K562 (cell line): ENCODE measurements around the gene CLTC. TPM values are rescaled to one million over a fixed set of nuclear protein-coding genes. Genes with fewer than 3 reads are reported as not detected.

Experiments used
- BRD9 ChIP-seq: fragments of 450-650 bp; IDR thresholded peaks from 2 replicates; pipeline ENCODE4 v1.6.1; 2018; ENCODE audit warnings: low read depth; ENCODE audit not compliant: partially characterized antibody
- CBX2 ChIP-seq: fragments of 200-600 bp; sonication (generic); IDR thresholded peaks from one replicate; pipeline ENCODE4 v1.6.1; 2012; ENCODE audit warnings: mild to moderate bottlenecking, low read length, inconsistent platforms; ENCODE audit not compliant: insufficient read depth, poor library complexity, severe bottlenecking
- CHD1 ChIP-seq: fragments of 200-600 bp; sonication (generic); IDR thresholded peaks from one replicate; pipeline ENCODE4 v1.6.1; 2012; ENCODE audit warnings: mild to moderate bottlenecking, moderate library complexity, low read length, inconsistent platforms
- COPS2 ChIP-seq: fragments of 450-650 bp; conservative IDR thresholded peaks from 2 replicates; pipeline ENCODE4 v1.6.1; 2016; ENCODE audit warnings: mild to moderate bottlenecking, moderate library complexity
- DDX20 ChIP-seq: fragments of 450-650 bp; IDR thresholded peaks from 2 replicates; pipeline ENCODE4 v1.6.1; 2016; ENCODE audit warnings: missing genetic modification characterization, low read depth, mild to moderate bottlenecking, missing compliant biosample characterization, moderate library complexity
- FOXA3 ChIP-seq, 2 experiments: fragments of 450-650 bp in 1 of 2; sonication (generic) in 1 of 2; formaldehyde crosslinking; IDR thresholded peaks in 1 of 2; conservative IDR thresholded peaks in 1 of 2; 2 replicates each; pipeline versions ENCODE4 v1.4.0 to v1.8.0; 2020 to 2022; ENCODE audit warnings: mild to moderate bottlenecking in 2 of 2, missing genetic modification reagents in 1 of 2
- JUND ChIP-seq, 2 experiments: IDR thresholded peaks; 2 replicates in 1 of 2; 3 replicates in 1 of 2; pipeline ENCODE4 v1.6.1; 2011; ENCODE audit warnings: borderline replicate concordance in 2 of 2, low read depth in 2 of 2, low read length in 2 of 2, improper control_type of control experiment in 1 of 2, missing biosample characterization in 1 of 2, missing genetic modification characterization in 1 of 2, missing genetic modification reagents in 1 of 2
- LEF1 ChIP-seq: fragments of 450-650 bp; IDR thresholded peaks from 2 replicates; pipeline ENCODE4 v1.6.1; 2016; ENCODE audit warnings: mild to moderate bottlenecking
- MBD1 ChIP-seq: fragments of 250-450 bp; sonication (Bioruptor Pico); IDR thresholded peaks from 2 replicates; pipeline ENCODE4 v1.8.0; 2022; ENCODE audit warnings: inconsistent platforms
- MEF2D ChIP-seq: conservative IDR thresholded peaks from 2 replicates; pipeline ENCODE4 v1.6.1; 2016; ENCODE audit warnings: low read depth, missing genetic modification characterization, missing compliant biosample characterization
- MLLT1 ChIP-seq, 2 experiments: fragments of 450-650 bp; IDR thresholded peaks; 2 replicates each; pipeline ENCODE4 v1.6.1; 2016
- NR4A1 ChIP-seq, 2 experiments: fragments of 250-450 bp in 1 of 2; fragments of 450-650 bp in 1 of 2; sonication (Bioruptor Pico) in 1 of 2; IDR thresholded peaks; 2 replicates each; pipeline versions ENCODE4 v1.4.0 to v1.6.1; 2016 to 2020; ENCODE audit warnings: mild to moderate bottlenecking in 2 of 2, missing compliant biosample characterization in 1 of 2, missing genetic modification characterization in 1 of 2, moderate library complexity in 1 of 2
- RBM14 ChIP-seq: fragments of 200-400 bp; formaldehyde crosslinking; IDR thresholded peaks from 2 replicates; pipeline ENCODE4 v1.6.1; 2018; ENCODE audit warnings: low read depth, mild to moderate bottlenecking, low read length, moderate library complexity, borderline replicate concordance; ENCODE audit not compliant: insufficient read depth
- SMAD2 ChIP-seq: fragments of 150-350 bp; IDR thresholded peaks from 2 replicates; pipeline ENCODE4 v1.6.1; 2014; ENCODE audit warnings: low read depth, mild to moderate bottlenecking, low read length
- SRSF1 ChIP-seq: fragments of 200-400 bp; formaldehyde crosslinking; IDR thresholded peaks from 2 replicates; pipeline ENCODE4 v1.6.1; 2017; ENCODE audit warnings: mild to moderate bottlenecking, low read depth, low read length, moderate library complexity
- STAG1 ChIP-seq: sonication (generic); formaldehyde crosslinking; IDR thresholded peaks from 2 replicates; pipeline ENCODE4 v1.5.0; 2020; ENCODE audit warnings: missing genetic modification reagents, borderline replicate concordance
- TCF7 ChIP-seq: sonication (generic); IDR thresholded peaks from 2 replicates; pipeline ENCODE4 v1.6.1; 2016; ENCODE audit warnings: antibody characterized with exemption, borderline replicate concordance
- YBX1 ChIP-seq: fragments of 450-650 bp; IDR thresholded peaks from 2 replicates; pipeline ENCODE4 v1.7.1; 2016; ENCODE audit warnings: mild to moderate bottlenecking
- ZBTB7A ChIP-seq: IDR thresholded peaks from 2 replicates; pipeline ENCODE4 v1.6.1; 2011; ENCODE audit warnings: low read depth, mild to moderate bottlenecking, low read length, moderate library complexity, borderline replicate concordance; ENCODE audit not compliant: control insufficient read depth
- ZFP36 ChIP-seq: fragments of 150-350 bp; IDR thresholded peaks from 2 replicates; pipeline ENCODE4 v1.6.1; 2018; ENCODE audit warnings: low read length, low read depth; ENCODE audit not compliant: partially characterized antibody
- ZNF224 ChIP-seq: sonication (generic); formaldehyde crosslinking; IDR thresholded peaks from 2 replicates; pipeline ENCODE4 v1.8.0; 2022; ENCODE audit warnings: mild to moderate bottlenecking, missing genetic modification reagents
- ZNF253 ChIP-seq: fragments of 250-450 bp; sonication (Bioruptor Pico); conservative IDR thresholded peaks from 2 replicates; pipeline ENCODE4 v1.6.1; 2021; ENCODE audit warnings: mild to moderate bottlenecking
- ZNF639 ChIP-seq, 2 experiments: fragments of 200-800 bp in 1 of 2; sonication (Bioruptor generic) in 1 of 2; sonication (generic) in 1 of 2; formaldehyde crosslinking in 1 of 2; IDR thresholded peaks in 1 of 2; conservative IDR thresholded peaks in 1 of 2; 2 replicates each; pipeline versions ENCODE4 v1.5.0 to v1.6.1; 2016 to 2020; ENCODE audit warnings: missing compliant biosample characterization in 1 of 2, missing genetic modification characterization in 1 of 2, missing genetic modification reagents in 1 of 2
- polyA plus RNA-seq, 8 experiments: library from polyadenylated mRNA; depleted of rRNA in 4 of 8; stranded (reverse) in 5 of 8; unstranded in 3 of 8; fragments of >200 nt; fragmentation: Nextera tagmentation in 2 of 8; fragmentation: Illumina TruSeq in 1 of 8; extraction: Ambion mirVana in 2 of 8; extraction: Trizol in 1 of 8; gene quantifications; 2 replicates each; pipeline versions ENCODE4 v1.2.1 to v1.2.3, GENCODE V29; 2011 to 2014; ENCODE audit warnings: inconsistent platforms in 1 of 8, missing spikeins in 1 of 8
- total RNA-seq, 7 experiments: library from RNA; depleted of rRNA in 6 of 7; stranded (reverse); fragments of >200 nt in 6 of 7; fragmentation: Illumina TruSeq in 2 of 7; extraction: Trizol in 2 of 7; gene quantifications; 2 replicates each; pipeline versions ENCODE4 v1.2.1 to v1.2.3, GENCODE V29; 2011 to 2021; ENCODE audit warnings: low replicate concordance in 1 of 7

Gene CLTC
- total and polyA plus RNA-seq, 9 of the 15 experiments (the other 6 are each of a cell fraction or from before 2014, with no cell fraction given) = 115 to 267 (median 174) TPM

GRCh38 chr17:59619035-59619297, 729 bp upstream of the CLTC start (continued):
- TF ChIP-seq BRD9 = no peak
- TF ChIP-seq RBM14 = no peak
- peak; percentile 44; the same call in 1 of the 2 replicates for TF ChIP-seq JUND (IDR thresholded peaks at IDR 0.05; ENCODE audit: borderline replicate concordance, low read depth, low read length)
- TF ChIP-seq JUND (tag; IDR thresholded peaks at IDR 0.05; ENCODE audit: borderline replicate concordance, low read depth, low read length) = no peak
- TF ChIP-seq ZBTB7A = no peak
- no peak for TF ChIP-seq SRSF1
- TF ChIP-seq MEF2D (tag) = no peak
- TF ChIP-seq STAG1 (CRISPR knock-in tag) = no peak
- no peak for TF ChIP-seq SMAD2
- TF ChIP-seq ZNF224 (CRISPR knock-in tag) = no peak
- no peak for TF ChIP-seq CHD1
- TF ChIP-seq COPS2 = no peak
- TF ChIP-seq MLLT1 (IDR thresholded peaks at IDR 0.05) = peak in 1 of 2 experiments; percentile 17; a peak in 3 of 4 replicates
- TF ChIP-seq ZNF639 (CRISPR knock-in tag; conservative IDR thresholded peaks at IDR 0.05 in 1 of 2, IDR thresholded peaks at IDR 0.05 in 1 of 2) = no peak
- no peak for TF ChIP-seq DDX20 (tag)
- TF ChIP-seq YBX1 = no peak
- TF ChIP-seq MBD1 = no peak
- no peak for TF ChIP-seq NR4A1 (CRISPR knock-in tag; IDR thresholded peaks at IDR 0.05)
- TF ChIP-seq NR4A1 (tag; IDR thresholded peaks at IDR 0.05) = no peak
- no peak for TF ChIP-seq ZNF253 (CRISPR knock-in tag)
- TF ChIP-seq ZFP36 = no peak
- TF ChIP-seq TCF7 = no peak
- no peak for TF ChIP-seq LEF1
- no peak for TF ChIP-seq CBX2
- TF ChIP-seq FOXA3 (CRISPR knock-in tag; conservative IDR thresholded peaks at IDR 0.05 in 1 of 2, IDR thresholded peaks at IDR 0.05 in 1 of 2) = no peak
